AG09309 (cell line): ENCODE results near the gene SMNDC1.

Source experiments
- DNase-seq: peaks from one replicate; pipeline ENCODE4 v3.0.0-alpha.2; 2010; ENCODE audit warnings: low read depth
- H3K4me3 ChIP-seq: 2 replicates; pipeline ENCODE4 v1.5.1; 2011; ENCODE audit warnings: mild to moderate bottlenecking, low read depth, low read length, moderate library complexity; ENCODE audit not compliant: control insufficient read depth
- TF ChIP-seq, protein P1 (sequence below): IDR thresholded peaks from 2 replicates; pipeline ENCODE4 v1.5.1; 2011; ENCODE audit warnings: mild to moderate bottlenecking, low read depth, low read length, inconsistent platforms; ENCODE audit not compliant: insufficient read depth, control insufficient read depth; ENCODE audit errors: missing control alignments

Gene SMNDC1

GRCh38 chr10:110244550-110244949 is 60.2 kb downstream of the SMNDC1 start:
- TF ChIP-seq, protein P1, sequence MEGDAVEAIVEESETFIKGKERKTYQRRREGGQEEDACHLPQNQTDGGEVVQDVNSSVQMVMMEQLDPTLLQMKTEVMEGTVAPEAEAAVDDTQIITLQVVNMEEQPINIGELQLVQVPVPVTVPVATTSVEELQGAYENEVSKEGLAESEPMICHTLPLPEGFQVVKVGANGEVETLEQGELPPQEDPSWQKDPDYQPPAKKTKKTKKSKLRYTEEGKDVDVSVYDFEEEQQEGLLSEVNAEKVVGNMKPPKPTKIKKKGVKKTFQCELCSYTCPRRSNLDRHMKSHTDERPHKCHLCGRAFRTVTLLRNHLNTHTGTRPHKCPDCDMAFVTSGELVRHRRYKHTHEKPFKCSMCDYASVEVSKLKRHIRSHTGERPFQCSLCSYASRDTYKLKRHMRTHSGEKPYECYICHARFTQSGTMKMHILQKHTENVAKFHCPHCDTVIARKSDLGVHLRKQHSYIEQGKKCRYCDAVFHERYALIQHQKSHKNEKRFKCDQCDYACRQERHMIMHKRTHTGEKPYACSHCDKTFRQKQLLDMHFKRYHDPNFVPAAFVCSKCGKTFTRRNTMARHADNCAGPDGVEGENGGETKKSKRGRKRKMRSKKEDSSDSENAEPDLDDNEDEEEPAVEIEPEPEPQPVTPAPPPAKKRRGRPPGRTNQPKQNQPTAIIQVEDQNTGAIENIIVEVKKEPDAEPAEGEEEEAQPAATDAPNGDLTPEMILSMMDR: no peak
- H3K4me3 ChIP-seq: no peak overlapping the region
- DNase-seq: no peak

GRCh38 chr10:110242511-110242910 is 62.2 kb downstream of the SMNDC1 start:
- TF ChIP-seq, protein P1: no peak
- DNase-seq: no peak
- H3K4me3 ChIP-seq: no peak overlapping the region

- H3K4me3 ChIP-seq: no peak overlapping the region
- TF ChIP-seq, protein P1: peak; percentile 1
- DNase-seq: no peak
Measured at GRCh38 chr10:110241841-110242240, 62.9 kb downstream of the SMNDC1 start.

DNA sequence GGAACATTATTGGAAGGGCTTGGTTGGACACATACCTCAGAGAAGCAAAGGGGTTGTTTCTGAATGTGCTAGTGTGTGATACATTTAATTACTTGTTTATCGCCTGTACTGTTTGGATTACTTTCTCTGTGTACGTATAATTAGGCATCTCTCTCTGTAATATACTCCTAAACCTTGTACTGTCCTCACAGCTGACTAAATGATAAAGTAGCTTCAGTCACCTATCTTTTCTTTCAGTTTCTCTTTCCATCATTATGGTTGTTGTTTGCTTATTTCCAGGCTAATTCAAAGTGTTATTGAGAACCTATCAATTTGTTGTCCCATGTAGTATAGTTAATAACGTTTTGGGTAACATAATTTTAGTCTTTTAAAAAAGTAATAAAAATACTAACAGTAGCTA is 63.3 kb downstream of the SMNDC1 start:
- TF ChIP-seq, protein P1: no peak
- no peak for DNase-seq
- H3K4me3 ChIP-seq: no peak overlapping the region
